Measurements from ENCODE around the gene SLC1A2.
"Not testable (repeated sequence)": the region's sequence is repeated elsewhere in the genome, so short reads cannot be mapped to it uniquely, and the experiment has no call there.

Gene SLC1A2

GRCh38 chr11:35241531-35241930 is 177.8 kb downstream of the SLC1A2 start:
- DNase-seq (ENCODE audit: low read depth), result no peak

- DNase-seq (ENCODE audit: low read depth), result no peak
These were observed 178.3 kb downstream of the SLC1A2 start for GRCh38 chr11:35241083-35241482.

DNA sequence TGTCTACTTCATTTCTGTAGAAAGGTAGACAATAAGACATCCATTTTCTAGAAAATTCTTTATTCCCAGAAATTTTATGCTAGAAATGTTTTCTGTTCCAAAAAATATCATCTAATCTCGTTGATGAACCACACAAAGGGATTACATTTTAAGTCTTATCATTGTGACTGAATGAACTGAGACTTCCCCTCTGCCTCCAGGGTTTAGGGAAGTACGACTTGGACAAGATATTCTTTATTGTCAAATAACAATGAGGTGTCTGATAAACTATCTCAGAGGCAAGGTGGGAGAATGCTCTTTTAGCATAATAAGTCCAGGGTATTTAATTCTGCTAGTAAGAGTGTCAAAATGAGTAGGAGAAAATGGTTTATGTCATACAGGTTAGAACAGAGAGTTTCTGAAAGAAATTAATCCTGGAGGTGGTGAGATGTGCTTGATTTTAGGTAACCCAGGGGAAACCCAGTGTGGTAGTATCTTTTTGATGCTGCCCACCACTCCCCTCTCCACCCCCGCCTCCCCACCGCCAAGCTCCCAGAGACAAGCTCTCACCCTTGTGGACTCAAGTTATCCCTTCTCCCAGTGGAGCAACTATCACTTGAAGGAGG is 179.8 kb downstream of the SLC1A2 start:
- DNase-seq (ENCODE audit: low read depth), result no peak

DNA sequence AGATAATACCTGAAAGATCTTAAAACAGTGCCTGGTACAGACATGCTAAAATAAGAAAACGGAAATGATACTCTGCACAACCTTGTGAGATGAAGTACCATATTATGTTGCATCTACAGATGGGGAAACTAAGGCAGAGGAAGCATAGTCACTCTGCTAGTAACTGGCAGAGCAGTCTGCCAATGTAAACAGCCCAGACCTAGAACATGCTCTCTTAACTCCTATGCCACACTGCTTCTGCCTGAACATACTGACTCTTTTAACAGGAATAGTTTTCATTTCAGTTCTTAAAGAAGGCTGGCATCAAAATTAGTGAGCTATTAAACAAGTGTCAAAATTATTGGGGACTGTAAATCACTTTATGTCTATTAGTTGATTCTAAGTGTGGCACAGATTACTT is 180.5 kb downstream of the SLC1A2 start:
- DNase-seq (ENCODE audit: low read depth), result no peak

DNA sequence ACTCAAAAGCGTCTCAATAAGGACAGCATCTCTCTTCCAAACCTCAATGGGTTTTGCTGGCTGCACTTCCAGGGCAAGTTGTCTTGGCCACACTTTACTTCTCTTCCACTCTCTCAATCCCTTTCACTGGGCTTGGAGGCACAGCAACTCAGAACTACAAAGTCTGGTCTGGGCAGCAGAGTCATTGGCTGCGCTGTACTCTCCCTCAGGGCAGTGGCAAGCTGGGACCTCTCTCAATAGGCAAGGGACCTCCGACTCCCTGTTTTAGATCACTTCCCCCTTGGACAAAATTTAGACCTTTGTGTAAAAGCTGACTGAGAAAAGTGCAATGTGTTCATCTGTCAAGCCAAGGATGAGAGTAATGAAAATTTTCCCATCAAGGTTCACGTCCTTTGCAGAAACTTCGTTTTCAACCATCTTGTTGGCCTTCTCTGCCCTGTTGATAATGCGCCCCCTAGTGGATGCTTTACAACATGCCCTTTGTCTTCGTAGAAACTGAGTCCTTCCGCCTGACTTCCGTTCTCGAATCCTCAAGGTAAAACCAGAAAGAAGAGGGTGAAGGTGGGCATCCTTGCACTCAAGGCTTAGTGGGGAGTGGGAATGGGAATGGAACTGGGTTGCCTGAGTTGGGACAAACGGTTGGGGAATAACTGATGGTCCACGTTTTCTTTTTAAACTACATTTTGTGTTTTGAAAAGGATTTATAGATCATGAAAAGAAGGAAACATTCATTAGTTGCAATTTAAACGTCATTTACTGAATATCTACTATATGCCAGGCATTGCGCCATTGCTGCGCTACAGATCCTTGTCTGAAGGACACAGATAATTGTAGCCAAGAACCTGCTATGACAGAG is 181.3 kb downstream of the SLC1A2 start:
- no peak for DNase-seq (ENCODE audit: low read depth)

GRCh38 chr11:35237351-35237750 is 182.0 kb downstream of the SLC1A2 start:
- no peak for DNase-seq (ENCODE audit: low read depth)

DNA sequence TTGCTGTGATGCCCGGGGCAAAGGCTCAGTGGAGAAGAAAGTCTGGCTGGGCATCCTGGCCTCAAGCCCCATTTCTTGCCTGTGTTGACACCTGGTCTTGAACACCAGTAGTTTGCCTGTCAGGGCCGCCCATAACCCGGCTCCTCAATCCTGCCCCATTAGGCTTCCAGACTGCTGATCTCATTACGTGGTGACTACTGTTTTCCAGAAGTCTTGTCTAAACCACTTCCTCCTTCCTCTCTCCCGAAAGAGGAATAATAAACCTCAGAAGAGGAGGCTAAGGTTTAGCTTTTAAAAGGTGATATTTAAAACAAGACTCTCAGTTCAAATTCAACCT is 182.7 kb downstream of the SLC1A2 start:
- DNase-seq (ENCODE audit: low read depth), result no peak

DNA sequence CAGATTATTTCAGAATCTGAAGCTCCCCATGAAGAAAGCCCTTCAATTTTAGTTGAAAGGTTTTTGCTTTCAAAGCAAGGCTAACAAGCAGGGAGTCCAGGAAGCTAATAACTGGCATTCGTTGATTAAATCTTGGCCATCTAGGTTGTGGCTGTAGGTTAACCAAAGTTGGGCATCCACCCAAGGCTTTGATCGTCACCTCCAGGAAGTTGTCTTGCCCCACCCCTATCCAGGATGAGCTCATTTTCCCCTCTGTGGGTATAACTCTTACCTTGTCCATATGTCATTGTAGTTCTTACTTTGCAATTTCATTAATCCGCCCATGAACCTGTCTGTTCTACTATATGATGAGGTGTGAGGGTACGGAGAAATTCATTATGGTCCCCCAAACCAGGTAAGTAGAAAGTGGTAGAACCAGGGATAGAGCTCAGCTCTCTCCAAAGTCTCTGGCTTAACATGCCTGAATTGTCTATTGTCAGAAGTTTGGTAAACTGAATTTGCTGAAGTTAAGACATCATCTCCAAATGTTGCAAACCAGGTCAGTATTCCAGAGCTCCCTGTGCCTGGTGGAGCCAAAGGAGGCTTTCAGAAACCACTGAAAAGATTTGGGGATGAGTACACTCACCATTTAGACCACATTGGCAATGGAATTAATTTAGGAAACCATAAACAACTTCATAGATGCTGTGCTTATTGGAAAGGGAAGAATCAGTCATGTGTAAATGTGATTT is 183.3 kb downstream of the SLC1A2 start:
- peak; percentile 52 for DNase-seq (ENCODE audit: low read depth)

- no peak for DNase-seq (ENCODE audit: low read depth)
These were observed 183.9 kb downstream of the SLC1A2 start for GRCh38 chr11:35235498-35235897.

- no peak for DNase-seq (ENCODE audit: low read depth)
These were observed 184.2 kb downstream of the SLC1A2 start for GRCh38 chr11:35235157-35235468.

DNA sequence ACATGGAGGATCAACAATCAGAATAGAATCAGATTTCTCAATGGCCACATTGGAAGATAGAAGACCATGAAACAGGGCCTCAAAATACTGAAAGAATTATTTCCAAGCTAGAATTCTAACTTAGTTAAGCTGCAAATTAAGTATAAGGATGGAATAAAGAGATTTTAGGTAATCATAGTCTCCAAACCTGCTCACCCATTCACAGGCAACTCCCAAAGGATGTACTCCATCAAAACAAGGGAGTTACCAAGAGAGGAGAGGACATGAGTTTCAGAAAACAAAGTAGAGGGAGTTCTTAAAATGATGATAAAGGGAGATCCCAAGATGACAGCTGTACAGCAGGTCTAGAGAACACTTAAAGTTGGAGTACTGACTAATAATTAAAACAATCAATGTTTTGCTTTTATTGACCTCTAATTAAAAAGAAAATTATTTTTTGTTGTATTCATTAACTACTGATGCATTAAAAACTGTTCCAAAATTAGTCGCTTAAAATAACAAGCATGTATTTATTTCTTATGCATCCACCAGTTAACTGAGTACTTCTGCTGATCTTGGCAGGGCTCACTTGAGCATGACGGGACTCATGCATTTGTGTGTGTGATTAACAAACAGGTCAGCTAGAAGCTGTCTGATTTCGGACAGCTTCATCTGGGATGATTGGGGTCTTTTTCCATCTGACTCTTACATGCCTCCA is 184.8 kb downstream of the SLC1A2 start:
- no peak for DNase-seq (ENCODE audit: low read depth)

DNA sequence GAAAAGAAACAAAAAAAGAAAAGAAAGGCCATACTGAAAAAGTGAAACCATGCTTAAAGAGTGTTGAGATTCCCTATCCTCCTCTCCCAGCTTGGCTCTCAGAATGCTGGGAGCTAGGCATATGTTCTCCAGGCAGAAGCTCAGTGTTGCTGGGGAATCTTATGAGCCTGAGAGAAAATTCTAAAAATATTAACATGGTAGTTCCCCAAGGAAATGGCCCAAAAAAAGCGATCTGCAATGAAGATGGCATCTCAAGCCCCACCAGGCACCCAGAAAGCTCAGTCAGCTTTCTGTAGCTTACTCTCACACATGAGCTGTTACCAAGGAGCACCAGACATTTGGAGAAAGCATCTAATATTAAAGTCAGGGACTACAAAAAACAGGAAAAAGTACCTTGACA is 185.8 kb downstream of the SLC1A2 start:
- DNase-seq (ENCODE audit: low read depth), result no peak

DNA sequence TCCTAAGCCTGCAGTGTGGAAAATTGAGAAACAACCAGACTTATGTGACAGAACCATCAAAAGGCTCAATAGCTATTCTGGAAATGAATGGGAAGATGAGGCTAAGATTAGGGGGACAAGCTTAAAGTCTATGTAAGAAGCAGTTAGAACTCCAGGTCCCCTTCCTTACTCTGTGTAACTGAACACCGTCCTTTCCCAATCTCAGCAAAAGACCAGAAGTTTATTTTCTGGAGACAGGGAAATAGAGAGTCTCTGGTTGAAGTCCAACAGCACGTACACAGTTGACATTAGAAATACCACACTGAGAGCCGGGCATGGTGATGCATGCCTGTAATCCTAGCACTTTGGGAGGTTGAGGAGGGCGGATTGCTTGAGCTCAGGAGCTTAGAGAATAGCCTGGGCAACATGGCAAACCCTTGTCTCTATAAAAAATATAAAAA is 186.4 kb downstream of the SLC1A2 start:
- DNase-seq (ENCODE audit: low read depth), result no peak

DNA sequence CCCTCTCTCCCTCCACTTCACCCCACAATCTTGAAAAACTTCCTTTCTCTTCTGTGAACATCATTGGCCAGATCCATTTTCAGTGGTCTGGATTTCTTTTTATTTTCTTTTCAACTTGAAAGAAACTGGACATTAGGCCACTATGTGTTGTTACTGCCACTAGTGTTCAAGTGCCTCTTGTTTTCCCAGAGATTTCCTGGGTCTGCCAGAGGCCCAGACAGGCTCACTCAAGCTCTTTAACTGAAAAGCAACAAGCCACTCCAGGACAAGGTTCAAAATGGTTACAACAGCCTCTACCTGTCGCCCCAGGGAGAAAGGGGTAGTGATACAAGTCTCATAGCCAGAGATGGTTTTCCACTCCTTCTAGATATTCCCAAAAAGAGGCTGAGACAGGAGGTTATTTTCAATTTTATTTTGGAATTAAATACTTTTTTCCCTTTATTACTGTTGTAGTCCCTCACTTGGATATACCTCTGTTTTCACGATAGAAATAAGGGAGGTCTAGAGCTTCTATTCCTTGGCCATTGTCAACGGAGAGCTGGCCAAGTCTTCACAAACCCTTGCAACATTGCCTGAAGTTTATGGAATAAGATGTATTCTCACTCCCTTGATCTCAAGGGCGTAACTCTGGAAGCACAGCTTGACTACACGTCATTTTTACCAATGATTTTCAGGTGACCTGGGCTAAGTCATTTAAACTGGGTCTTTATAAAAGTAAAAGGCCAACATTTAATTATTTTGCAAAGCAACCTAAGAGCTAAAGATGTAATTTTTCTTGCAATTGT is 188.1 kb downstream of the SLC1A2 start:
- DNase-seq (ENCODE audit: low read depth), result no peak

DNA sequence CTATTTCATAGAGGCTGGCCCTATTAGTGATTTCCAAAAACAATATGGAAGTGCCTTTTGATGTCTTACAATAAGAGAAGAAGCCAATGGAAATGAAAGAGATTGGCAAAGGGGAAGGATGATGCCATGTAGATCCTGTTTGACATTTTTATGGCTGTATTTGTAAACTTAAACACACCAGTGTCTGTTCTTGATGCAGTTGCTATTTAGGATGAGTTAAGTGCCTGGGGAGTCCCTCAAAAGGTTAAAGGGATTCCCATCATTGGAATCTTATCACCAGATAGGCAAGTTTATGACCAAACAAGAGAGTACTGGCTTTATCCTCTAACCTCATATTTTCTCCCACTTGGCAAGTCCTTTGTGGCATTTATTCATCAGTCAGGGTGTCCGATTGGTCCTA is 189.0 kb downstream of the SLC1A2 start:
- DNase-seq (ENCODE audit: low read depth), result no peak

GRCh38 chr11:35228328-35228725 is 191.0 kb downstream of the SLC1A2 start:
- no peak for DNase-seq (ENCODE audit: low read depth)

DNA sequence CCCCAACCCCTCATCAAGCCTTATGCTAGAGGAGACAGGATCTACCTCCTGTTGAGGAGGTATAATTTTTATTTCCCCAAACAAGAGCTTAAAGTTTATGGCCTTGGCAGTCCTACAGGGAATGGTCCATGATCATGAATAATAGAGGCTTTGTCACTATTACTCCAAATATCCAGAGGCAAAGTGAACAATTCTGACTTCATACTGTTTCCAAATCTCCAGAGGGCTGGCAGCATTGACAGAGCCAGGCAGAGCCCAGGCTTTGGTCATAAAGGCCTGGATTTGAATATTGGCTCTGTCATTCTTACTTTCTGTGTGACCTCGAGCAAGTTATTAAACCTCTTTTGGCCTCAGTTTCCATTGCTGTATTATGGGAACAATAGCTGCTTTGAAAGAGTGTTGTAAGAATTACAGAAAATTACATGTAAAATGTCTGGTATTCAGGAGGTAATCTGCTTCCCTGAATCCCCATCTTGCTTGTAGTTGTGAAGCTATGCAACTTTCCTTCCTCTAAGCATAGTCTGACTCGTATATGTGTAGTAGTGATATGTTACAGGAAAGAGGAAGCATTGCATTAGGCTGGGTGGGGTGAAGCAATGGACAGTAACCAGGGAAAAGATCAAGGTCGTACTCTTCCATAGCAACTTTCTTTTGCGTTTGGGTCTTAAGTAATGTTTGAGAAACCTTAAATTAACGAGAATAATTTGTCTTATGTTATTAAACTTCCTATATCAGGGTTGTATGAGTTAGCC is 191.6 kb downstream of the SLC1A2 start:
- no peak for DNase-seq (ENCODE audit: low read depth)

GRCh38 chr11:35226756-35227155 is 192.6 kb downstream of the SLC1A2 start:
- not testable (repeated sequence) for DNase-seq (ENCODE audit: low read depth)

DNA sequence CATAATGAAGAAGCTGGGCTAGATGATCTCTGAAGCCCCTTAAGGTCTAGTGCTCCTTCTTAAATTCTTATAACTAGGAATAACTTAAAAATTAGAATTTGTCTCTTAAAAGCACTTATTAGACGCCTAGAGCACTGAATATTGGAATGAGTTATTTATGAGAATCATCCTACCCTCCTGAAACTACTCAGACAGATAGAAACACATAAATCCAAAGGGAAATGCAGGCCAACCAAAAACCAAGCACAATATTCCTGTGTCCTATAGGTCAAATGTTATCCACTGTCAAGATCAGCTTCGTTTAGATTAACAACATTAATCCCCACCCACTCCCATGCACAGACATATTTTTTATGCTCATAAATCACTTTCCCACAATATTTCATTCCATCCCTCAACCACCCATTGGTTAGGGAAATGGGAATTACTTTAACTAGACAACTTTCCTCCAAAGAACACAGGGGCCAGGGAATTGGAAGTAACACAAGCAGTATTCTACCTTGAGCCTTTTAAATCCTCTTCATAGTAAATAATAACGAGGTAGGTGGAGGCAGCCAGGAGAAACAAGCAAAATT is 193.3 kb downstream of the SLC1A2 start:
- no peak for DNase-seq (ENCODE audit: low read depth)

- no peak for DNase-seq (ENCODE audit: low read depth)
These were observed 195.4 kb downstream of the SLC1A2 start for GRCh38 chr11:35223991-35224390.

DNA sequence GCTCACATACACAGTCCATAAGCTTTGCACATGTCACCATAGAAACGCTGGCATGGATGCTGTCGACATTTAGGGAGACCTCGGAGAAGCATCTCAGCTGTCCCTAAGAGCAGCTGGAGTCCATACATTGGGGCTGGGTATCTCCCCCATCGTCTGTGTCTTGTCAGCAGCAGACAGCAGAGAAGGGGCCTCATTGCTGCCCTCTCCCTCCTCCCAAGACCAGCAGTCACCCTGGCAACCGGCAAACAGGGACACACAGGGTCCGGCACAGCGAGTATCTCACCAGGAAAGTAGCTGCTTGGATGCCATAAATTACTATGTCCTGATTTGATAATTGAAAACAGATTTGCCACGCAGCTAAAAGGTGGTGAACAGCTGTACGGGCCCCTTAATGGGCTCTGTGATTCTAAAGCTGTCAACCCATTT is 196.0 kb downstream of the SLC1A2 start:
- no peak for DNase-seq (ENCODE audit: low read depth)
